Measurements from ENCODE around the gene COL13A1. TPM values are rescaled to one million over a fixed set of nuclear protein-coding genes. Genes with fewer than 3 reads are reported as not detected.

COL13A1 gene
- total RNA-seq, 1 experiment from 2014 or later = 5.9 TPM

DNA sequence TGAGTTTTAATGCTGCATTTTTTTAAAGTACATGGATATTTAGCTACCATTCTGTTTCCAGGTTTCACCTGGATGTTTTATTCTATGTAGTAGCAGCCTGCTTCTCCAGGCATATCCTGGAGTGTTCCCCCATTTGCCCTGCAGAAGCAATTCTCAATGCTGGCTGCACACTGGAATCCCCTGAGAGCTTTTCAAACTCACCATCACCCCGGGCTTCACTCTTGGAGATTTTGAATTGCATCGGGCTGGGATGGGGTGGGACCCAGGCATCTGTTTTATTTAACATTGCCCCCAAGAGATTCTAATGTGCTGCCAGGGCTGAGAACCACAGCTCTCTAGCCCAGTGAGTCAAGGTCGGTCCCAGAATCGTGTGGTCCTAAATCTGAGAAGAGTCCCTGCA lies 137.8 kb downstream of the COL13A1 start:
- intact Hi-C loops (cut with micrococcal nuclease) = no loop called here
- no peak for ATAC-seq
- no TSS peak for BruUV-seq (replicated peaks)

DNA sequence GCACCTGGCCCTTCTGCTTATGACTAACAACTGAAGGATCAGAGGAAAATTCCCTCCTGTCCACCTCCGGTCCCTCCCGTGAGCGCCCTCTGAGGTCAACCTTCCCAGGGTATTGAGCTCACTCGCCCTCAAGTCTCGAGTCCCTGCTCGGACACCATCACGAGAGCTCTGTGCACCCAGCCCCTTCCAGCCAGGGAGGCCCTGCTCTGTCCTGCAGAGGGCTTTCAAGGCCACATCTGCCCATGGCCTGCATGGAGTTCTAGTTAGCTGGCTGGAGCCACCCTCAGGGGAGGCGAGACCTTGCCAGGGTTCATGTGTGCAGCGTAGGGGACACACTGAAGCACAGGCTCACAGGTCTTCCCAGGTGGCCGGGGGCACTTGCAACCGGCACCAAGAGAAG lies 140.0 kb downstream of the COL13A1 start:
- Histone ChIP-seq H3K4me3 (replicated peaks in 1 of 2; ENCODE audit: low read depth in 1 of 2, low read length in 2 of 2) (no peak overlapping the region), H3K4me2 (ENCODE audit: low read length) (no peak overlapping the region), H3K27ac (ENCODE audit: low read depth, low read length) (no peak overlapping the region), H2AFZ (ENCODE audit: low read depth, low read length, poor library complexity, severe bottlenecking) (no peak overlapping the region), H3K9ac (ENCODE audit: low read length) (no peak overlapping the region), H3K9me3 (ENCODE audit: control insufficient read depth in 1 of 2, insufficient read depth in 1 of 2, low read depth in 1 of 2, low read length in 2 of 2) (no peaks in the 10 kb centered on the region), H3K36me3 (ENCODE audit: control insufficient read depth in 1 of 2, insufficient read depth in 2 of 2, low read length in 2 of 2) (no peaks in the 10 kb centered on the region), H4K20me1 (ENCODE audit: insufficient read depth) (no peaks in the 10 kb centered on the region), H3K9me2 (ENCODE audit: insufficient read depth) (no peaks in the 10 kb centered on the region), H3K79me2 (ENCODE audit: insufficient read depth, low read length) (no peaks in the 10 kb centered on the region), H3K27me3 (ENCODE audit: insufficient read depth, low read length) (no peaks in the 10 kb centered on the region), H3K4me1 (ENCODE audit: control insufficient read depth in 1 of 2, insufficient read depth in 2 of 2, low read length in 2 of 2) (no peaks in the 10 kb centered on the region)
- TF ChIP-seq EZH2 (IDR thresholded peaks at IDR 0.05) (no peak), ZNF274 (IDR thresholded peaks at IDR 0.05; ENCODE audit: low read depth, low read length) (no peak), JUND (IDR thresholded peaks at IDR 0.05) (no peak), TCF7L2 (IDR thresholded peaks at IDR 0.05; ENCODE audit: borderline replicate concordance, extremely low read depth, insufficient read depth, insufficient read length) (no peak), RAD21 (IDR thresholded peaks at IDR 0.05; ENCODE audit: low read depth) (no peak), ZFX (IDR thresholded peaks at IDR 0.05) (no peak)
- TF ChIP-seq, protein P1, sequence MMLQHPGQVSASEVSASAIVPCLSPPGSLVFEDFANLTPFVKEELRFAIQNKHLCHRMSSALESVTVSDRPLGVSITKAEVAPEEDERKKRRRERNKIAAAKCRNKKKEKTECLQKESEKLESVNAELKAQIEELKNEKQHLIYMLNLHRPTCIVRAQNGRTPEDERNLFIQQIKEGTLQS (IDR thresholded peaks at IDR 0.05) = no peak
- TF ChIP-seq, protein P2, sequence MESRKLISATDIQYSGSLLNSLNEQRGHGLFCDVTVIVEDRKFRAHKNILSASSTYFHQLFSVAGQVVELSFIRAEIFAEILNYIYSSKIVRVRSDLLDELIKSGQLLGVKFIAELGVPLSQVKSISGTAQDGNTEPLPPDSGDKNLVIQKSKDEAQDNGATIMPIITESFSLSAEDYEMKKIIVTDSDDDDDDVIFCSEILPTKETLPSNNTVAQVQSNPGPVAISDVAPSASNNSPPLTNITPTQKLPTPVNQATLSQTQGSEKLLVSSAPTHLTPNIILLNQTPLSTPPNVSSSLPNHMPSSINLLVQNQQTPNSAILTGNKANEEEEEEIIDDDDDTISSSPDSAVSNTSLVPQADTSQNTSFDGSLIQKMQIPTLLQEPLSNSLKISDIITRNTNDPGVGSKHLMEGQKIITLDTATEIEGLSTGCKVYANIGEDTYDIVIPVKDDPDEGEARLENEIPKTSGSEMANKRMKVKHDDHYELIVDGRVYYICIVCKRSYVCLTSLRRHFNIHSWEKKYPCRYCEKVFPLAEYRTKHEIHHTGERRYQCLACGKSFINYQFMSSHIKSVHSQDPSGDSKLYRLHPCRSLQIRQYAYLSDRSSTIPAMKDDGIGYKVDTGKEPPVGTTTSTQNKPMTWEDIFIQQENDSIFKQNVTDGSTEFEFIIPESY (IDR thresholded peaks at IDR 0.05; ENCODE audit: extremely low read depth, insufficient replicate concordance, low read length) = no peak
- intact Hi-C loops (cut with micrococcal nuclease) = no loop called here
- RAD21 ChIA-PET (ENCODE audit: low non-redundant PET in 1 of 2, low total read pairs in 2 of 2, uncharacterized antibody in 2 of 2, unreplicated experiment in 2 of 2) = no interaction called here
- CTCF ChIA-PET = no interaction called here
- no peak for DNase-seq (ENCODE audit: low read depth, low spot score)
- ATAC-seq = no peak
- POLR2A ChIA-PET = no interaction called here
- no TSS peak for BruUV-seq (replicated peaks)

More for the DNA sequence above, 137.8 kb downstream of the COL13A1 start:
- Histone ChIP-seq H3K27ac (ENCODE audit: low read depth, low read length) (no peak overlapping the region), H3K79me2 (ENCODE audit: insufficient read depth, low read length) (no peaks in the 10 kb centered on the region), H4K20me1 (ENCODE audit: insufficient read depth) (no peaks in the 10 kb centered on the region), H3K36me3 (ENCODE audit: control insufficient read depth in 1 of 2, insufficient read depth in 2 of 2, low read length in 2 of 2) (no peaks in the 10 kb centered on the region), H3K4me3 (replicated peaks in 1 of 2; ENCODE audit: low read depth in 1 of 2, low read length in 2 of 2) (no peak overlapping the region), H2AFZ (ENCODE audit: low read depth, low read length, poor library complexity, severe bottlenecking) (no peak overlapping the region), H3K4me2 (ENCODE audit: low read length) (no peak overlapping the region), H3K9me3 (ENCODE audit: control insufficient read depth in 1 of 2, insufficient read depth in 1 of 2, low read depth in 1 of 2, low read length in 2 of 2) (no peaks in the 10 kb centered on the region), H3K9me2 (ENCODE audit: insufficient read depth) (no peaks in the 10 kb centered on the region), H3K4me1 (ENCODE audit: control insufficient read depth in 1 of 2, insufficient read depth in 2 of 2, low read length in 2 of 2) (no peaks in the 10 kb centered on the region), H3K27me3 (ENCODE audit: insufficient read depth, low read length) (no peaks in the 10 kb centered on the region), H3K9ac (ENCODE audit: low read length) (no peak overlapping the region)
- ChIA-PET POLR2A (no interaction called here), RAD21 (ENCODE audit: low non-redundant PET in 1 of 2, low total read pairs in 2 of 2, uncharacterized antibody in 2 of 2, unreplicated experiment in 2 of 2) (no interaction called here), CTCF (no interaction called here)
- no peak for TF ChIP-seq CBX3 (IDR thresholded peaks at IDR 0.05; ENCODE audit: low read depth)
- no peak for TF ChIP-seq TCF7L2 (IDR thresholded peaks at IDR 0.05; ENCODE audit: borderline replicate concordance, extremely low read depth, insufficient read depth, insufficient read length)
- TF ChIP-seq, protein P2 (IDR thresholded peaks at IDR 0.05; ENCODE audit: extremely low read depth, insufficient replicate concordance, low read length) = no peak
- no peak for TF ChIP-seq ZNF274 (IDR thresholded peaks at IDR 0.05; ENCODE audit: low read depth, low read length)
- TF ChIP-seq ZFX (IDR thresholded peaks at IDR 0.05) = no peak
- no peak for TF ChIP-seq EGR1 (IDR thresholded peaks at IDR 0.05; ENCODE audit: low read depth)
- TF ChIP-seq FOSL1 (IDR thresholded peaks at IDR 0.05; ENCODE audit: low read depth) = no peak
- TF ChIP-seq SP1 (IDR thresholded peaks at IDR 0.05; ENCODE audit: low read depth) = no peak
- TF ChIP-seq YY1 (IDR thresholded peaks at IDR 0.05; ENCODE audit: extremely low read depth, insufficient replicate concordance, low read depth, low read length) = no peak
- TF ChIP-seq POLR2AphosphoS5 (IDR thresholded peaks at IDR 0.05; ENCODE audit: low read depth, low read length) = no peak
- TF ChIP-seq SRF (IDR thresholded peaks at IDR 0.05; ENCODE audit: low read depth) = no peak
- TF ChIP-seq SIN3A (IDR thresholded peaks at IDR 0.05; ENCODE audit: low read depth) = no peak
- DNase-seq (ENCODE audit: low read depth, low spot score) = no peak
